HG03060 (cell line): ENCODE data around the gene NRP2.

Experiments used
- ATAC-seq: cut with Tn5 transposase; IDR thresholded peaks from one replicate; pipeline ENCODE4 v1.9.1; 2021; ENCODE audit warnings: low read depth, moderate number of reproducible peaks; ENCODE audit not compliant: unreplicated experiment

Gene NRP2

DNA sequence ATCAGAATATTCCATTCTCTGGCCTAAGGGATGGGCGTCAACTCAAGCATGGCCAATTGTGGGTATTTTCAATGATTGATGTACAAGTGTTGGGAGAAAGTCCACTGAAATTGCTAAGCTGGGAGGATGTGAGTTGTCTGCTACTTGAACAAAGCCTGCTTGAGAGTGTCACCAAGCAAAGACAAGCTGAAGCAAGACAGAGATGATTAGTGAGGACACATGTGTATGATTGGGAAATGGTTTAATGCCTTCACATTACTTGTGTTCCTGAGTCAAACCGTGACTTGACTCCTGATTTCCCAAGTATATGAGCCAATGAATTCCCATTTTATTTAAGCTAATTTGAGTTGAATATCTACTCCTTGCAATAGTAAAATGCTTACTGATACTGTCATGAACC is 23.7 kb upstream of the NRP2 start:
- ATAC-seq: no peak

DNA sequence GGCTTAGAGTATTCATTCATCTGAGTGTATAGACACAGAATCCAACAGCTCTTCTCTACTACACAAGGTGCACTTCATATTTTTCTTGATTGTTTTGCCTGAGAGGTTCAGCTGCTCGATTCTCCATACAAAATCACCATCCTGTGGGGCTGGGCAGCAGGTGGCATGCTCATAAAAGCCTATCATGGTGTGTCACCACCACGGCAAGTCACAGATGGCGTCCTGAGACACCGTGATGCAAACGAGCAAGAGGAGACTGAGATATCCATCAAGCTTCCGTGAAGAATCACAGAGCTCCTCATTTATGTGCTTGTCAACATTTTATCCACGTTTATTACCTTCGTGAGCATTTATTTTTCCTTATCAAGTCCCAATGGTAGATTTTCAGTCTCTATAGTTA is 22.4 kb upstream of the NRP2 start:
- ATAC-seq: no peak

DNA sequence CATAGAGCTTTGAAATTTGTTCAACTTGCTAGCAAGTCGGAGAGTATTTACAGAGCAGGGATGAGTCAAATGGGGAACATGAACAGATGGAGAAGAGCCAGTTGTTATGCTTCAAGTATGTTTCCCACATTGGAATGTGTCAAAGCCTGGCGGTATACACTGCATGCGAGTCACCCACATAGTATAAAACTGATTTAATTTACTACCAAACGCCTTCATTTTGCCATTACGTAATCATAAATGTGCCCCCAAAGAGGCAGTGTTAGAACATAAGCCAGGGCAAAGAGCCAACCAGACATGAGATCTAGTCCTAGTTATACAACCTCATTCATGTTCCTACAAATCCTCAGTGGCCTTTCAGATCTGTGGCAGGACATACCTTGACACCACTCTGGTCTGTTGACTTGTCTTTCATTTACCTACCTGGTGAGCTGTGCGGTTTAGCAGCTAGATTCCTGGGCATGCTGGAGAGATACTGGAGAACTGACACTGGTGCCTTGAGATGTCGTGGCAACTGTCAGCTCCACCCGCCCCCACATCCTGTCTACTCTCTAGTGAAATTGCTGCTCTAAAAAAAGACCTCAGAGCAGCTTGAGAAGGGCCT is 21.7 kb upstream of the NRP2 start:
- ATAC-seq: no peak

DNA sequence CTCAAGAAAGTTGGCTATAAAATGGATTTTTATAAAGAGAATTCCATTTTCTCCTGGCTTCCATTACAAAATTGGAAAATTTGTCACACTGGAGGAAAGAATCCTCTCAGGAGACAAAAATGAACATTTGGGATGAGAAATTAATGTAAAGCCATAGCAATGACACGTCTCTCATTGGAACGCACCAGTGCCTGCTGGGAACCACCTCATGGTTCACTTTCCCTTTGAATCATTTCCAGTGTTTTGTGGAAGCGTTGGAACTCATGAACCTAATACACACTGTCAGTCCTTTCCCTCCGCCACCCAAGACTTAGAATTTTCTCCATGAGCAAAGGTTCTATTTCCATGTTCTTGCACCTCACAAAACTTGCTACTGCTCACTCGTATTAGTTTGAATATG is 21.0 kb upstream of the NRP2 start:
- no peak for ATAC-seq

DNA sequence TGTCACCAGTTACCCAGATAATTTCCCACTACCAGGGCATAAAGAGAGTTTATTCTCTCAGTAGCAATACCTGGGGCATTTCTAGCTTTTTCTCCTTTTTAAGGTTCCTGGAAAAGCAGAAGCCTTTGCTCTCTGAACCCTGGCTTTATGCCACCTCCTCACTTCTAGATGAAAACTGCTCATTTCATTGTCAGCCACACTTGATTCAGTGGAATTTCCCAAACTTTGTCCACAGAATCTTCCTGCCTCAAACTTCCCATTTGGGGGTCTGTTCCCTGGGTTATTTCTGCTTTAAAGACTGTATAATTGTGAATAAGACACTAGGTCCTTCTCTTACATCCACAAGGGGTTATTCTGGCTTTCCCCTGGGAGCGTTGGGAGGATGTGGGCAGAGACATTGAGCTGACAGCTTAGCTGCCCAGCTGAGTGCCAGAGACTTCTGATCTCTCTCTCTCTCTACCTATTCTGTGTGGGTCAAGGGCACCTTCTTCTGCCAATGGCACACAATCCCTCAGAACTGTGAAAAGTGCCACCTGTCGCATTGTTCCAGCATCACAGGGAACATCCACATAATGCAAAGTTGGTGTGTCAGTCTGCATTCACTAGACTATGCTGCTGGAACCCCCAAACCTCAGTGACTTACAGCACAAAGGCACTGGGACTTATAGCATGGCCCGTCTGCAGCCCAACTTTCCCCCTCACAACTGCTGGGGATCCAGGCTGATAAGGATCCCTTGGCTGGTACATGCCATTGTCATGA is 19.9 kb upstream of the NRP2 start:
- no peak for ATAC-seq

DNA sequence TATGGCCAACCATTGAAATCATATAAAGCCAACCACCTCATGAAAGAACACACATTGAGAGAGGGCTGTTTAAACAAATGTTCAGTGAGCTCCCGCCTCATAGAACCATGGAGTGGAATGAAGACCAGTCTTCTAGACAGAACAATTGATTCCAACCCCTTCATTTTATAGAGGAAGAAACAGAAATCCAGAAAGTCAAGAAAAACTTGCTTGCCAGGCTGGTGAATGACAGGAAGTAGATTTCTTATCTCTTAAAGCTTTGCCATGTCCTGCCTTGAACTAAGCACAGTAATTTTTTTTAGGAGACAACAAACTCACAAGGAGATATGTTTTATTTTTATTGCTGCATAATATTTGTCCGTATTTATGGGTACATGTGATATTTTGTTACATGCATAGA is 16.5 kb upstream of the NRP2 start:
- ATAC-seq: no peak

DNA sequence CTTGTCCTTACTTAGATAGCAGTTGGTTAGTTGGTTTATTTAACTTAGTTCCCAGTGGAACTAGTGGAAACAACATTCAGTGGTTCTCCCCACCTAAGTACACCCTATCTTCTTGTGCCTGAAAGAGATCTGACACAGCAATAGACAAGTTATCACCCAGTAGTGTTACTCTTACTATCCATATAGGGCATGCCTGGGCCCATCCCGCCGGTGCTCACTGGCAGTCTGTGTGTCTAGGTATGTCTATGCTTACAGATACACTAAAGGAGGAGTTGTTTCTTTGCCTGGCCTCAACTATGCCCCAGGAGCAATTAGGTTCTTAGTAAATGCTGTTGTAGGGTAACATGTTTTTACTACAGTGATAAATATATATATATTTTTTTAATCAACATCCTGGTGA is 12.0 kb upstream of the NRP2 start:
- no peak for ATAC-seq

DNA sequence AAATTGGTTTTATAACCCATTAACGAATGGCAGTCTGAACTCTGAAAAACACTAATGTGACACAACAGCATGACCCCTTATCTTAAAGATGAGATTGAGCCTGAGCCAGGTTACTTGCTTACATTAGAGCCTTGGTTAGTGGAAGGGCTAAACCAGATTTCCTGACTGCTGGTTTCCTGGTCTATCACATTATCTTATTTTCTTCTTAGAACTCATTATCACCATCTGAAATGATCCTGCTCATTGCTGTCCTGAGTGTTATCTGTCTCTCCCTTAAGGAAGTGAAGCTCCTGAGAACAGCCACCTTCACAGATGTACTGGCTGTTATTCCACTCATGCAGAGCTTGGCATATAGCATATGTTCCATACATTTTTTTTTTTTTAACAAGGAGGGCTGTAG is 9.0 kb upstream of the NRP2 start:
- no peak for ATAC-seq

DNA sequence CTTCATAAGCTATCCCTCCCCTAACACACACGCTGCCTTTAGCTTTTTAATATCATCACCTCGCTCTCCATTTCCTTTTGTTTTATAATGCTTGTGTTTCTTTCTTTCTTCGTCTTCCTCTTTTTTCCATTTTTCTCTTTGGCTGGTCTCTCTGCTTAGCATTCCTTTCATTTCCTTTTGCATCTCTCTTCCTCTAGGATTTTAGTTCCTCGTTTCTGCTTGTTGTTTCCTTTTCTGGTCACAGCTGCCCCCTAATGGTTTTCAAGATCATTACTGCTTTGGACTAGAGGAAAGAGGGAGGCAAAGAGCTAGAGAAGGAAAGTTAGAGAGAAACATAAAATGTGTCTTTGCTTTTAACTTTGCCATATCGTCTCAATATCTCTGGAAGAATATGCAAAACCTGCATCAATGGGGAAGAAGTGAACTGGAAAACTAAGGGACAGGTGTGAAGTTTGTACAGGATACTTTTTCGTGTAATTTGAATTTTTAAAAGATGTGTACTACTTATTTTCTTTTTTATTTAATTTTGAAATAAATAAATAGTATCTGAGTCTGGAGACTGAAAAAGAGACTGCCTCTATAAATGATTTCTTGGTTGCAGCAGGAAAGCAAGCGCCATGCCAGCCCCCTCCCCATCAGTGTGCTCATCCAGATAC is 6.3 kb upstream of the NRP2 start:
- ATAC-seq: no peak

DNA sequence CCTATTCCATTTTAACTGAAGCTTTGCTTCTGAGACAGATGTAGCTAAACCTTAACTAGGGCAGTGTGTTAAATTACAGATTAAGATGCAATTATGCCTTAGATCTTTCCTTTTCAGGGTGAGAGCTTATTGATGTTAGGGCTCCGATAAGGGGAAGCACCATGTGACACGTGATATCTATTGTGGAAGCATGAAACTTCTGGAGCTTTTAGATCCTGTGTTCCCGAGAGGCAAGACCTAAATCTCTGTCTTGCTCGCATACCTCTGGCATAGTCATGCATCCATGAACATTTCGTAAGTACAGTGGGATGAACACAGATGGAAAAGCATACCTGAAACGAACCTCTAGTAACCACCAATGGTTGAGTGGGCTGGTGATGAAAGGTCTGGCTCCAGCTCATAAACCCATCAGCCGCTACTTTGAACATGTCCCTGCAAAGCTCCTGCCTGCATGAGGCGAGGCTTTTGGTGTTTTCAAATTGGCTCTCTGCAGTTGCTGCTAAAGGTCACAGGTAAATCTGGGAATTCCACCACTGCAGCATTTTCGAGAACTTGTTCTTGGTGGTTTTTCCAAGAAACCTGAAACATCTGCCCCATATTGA is 3.7 kb upstream of the NRP2 start:
- ATAC-seq: no peak

DNA sequence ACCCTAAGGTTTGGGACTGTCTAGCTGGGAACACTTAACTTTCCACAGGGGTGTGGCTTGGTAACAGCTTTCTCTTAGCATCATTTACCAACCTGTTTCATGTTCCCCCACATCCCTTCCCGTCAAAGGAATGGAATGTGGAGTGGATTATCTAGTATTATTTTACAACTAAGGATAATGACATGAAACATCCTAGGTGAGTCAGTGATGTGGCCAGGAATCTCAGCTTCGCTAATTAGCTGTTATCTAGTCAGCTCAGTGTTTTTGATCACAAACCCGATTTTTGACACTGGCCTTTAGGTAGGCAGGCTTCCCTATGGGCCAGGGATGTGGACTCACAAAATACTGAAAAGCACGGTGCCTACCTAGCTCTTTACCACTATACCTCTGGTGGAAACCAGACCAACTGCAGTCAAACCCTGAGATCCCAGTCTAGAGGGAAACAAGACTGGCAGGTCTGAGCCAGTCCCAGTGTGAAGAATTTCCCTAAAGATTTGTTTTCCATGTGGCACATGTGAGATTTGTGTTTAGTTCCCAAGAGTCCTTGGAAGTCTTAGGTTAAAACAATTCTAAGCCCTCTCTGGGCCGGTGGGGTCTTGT is 2.8 kb upstream of the NRP2 start:
- no peak for ATAC-seq

DNA sequence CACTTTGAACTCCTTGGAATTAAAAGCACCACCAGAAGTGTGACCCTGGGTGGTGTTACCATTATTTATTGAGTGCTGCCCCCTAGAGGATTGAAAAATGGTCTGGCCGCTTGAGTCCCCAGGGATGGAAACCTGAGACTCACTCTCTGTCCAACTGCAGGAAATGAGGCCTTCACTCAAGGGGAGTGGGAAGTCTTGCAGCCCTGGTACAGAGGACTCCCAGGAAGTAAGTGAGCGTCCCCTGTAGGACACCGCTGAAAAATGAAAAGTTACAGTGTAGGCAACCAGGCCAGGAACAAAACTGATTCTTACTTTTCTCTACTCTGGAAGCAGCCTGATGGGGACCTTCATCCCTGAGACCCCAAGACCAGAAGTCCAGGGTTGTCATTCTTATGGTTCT is 2.2 kb upstream of the NRP2 start:
- ATAC-seq: peak; percentile 41

DNA sequence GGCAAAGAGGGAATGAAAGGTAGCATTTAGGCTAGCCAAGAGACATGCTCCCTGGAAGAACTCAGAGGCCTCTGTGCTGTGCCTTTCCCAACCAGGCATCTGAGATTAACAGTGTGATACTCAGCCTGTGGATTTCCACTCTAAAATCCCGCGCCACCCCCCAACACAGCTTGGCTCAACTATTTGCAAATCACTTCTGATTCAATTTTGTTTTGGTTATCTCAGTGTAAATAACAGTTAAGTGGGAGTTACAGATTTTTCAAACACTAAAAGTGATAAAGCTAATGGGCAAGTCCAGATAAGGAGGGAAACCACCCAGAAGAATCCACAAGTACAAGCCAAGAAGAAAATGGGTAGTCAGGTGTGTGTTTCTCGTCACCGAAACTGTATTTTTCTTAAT is 1.4 kb upstream of the NRP2 start:
- no peak for ATAC-seq

DNA sequence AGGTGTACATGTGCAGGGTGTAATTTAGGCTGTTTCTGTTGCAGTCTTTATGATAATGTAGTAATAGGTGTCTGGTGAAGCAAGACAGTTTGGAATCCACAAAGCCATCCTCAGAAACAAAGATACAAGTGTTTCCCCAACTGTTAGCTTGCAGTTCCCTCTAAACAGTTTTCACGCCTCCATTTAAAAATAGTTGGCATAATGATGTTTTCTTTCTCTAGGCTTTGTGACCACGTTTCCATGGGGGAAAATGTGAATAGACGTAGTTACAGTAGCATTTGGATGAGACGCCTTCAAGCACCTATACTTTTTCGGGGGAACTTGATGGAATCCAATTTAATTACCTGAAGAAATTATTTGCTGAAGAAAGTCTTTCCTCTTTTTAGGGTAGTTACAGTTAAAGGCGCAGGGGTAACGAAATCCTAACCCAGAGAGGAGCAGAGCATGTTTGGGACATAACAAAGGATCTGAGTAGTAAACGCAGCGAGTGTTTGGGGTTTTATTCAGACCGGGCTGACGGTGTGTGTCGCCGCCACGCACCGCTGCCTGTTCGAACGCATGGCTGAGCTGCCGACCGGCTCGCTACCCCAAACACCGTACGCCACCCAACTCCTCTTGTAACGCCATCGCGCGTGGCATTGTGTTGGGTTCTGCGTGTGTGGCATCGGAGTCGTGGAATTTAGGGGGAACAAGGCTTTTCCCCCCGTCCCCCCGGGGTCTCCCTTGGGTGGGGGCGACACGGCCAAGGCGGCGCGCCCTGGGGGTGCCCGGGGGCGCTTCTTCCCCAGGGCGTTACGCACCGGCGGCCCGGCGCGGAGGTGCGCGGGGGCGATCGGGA is 681 bp upstream of the NRP2 start:
- ATAC-seq: no peak

DNA sequence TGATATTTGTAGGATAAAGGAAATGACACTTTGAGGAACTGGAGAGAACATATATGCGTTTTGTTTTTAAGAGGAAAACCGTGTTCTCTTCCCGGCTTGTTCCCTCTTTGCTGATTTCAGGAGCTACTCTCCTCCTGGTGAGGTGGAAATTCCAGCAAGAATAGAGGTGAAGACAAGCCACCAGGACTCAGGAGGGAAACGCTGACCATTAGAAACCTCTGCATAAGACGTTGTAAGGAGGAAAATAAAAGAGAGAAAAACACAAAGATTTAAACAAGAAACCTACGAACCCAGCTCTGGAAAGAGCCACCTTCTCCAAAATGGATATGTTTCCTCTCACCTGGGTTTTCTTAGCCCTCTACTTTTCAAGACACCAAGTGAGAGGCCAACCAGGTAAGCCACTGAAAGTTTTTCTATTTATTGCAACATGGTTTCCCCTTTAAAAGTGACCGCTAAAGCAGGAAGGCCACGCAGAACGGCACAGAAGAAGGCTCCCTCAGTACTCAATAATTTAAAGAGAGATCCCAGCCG is 735 bp downstream of the NRP2 start:
- ATAC-seq: no peak

DNA sequence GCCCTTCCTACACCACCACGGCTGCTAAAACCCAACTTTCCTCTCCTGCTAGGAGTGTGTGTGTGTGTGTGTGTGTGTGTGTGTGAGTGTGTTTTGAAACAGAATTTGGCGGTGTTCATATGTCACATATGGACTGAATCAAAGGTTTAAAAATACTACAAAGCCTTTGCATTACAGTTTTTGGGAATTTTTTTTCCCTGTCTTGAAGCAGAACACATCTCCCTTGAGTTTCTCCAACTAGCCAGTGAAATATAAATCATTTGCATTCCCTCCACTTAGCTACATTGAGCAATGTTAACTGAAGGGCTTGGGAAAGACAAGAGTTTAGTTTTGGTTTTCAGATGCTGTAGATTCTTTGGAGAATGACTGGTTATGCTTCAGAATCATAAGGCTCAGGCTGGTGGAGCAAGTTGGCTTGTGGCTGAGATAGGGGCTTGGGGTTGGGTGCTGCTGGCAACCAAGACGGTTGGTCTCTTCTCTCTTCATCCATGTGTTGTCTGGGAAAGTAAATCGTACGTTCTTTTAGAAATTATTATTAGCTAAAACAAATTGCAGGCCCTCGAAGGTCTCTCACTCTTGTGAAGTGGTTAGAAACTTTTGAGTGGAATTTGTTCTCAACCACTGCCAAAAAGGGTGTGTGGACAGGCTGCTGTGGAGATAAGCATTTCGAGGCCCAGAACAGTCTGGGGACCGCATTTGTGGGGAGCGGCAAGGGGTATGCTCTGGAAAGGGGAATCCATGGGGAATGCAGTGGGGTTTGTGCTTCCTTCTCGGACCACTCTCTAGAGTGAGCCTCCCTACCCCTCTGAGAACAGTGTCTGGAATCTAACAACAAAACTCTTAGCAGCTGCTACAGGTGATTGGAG is 1.4 kb downstream of the NRP2 start:
- ATAC-seq: no peak

DNA sequence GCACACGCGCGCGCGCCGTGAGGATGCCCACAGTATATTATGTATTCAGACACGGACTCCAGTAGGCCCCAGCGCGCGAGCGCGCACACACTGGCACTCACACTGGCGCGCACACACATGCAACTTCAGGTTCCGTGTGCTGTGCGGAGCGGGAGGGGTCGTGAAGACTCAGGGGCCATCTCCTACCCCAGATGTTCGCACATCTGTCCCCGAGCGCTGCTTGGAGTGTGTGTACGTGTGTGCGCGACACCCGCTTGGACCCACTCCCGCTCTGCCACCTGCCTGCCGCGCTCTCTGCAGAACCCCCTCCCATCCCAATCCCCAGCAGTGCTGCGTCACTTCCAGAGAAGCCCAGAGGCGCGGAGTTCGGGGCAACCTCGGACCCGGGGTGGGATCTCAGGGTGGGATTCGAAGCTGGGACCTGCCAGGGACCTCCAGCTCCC is 2.6 kb downstream of the NRP2 start:
- ATAC-seq: no peak

DNA sequence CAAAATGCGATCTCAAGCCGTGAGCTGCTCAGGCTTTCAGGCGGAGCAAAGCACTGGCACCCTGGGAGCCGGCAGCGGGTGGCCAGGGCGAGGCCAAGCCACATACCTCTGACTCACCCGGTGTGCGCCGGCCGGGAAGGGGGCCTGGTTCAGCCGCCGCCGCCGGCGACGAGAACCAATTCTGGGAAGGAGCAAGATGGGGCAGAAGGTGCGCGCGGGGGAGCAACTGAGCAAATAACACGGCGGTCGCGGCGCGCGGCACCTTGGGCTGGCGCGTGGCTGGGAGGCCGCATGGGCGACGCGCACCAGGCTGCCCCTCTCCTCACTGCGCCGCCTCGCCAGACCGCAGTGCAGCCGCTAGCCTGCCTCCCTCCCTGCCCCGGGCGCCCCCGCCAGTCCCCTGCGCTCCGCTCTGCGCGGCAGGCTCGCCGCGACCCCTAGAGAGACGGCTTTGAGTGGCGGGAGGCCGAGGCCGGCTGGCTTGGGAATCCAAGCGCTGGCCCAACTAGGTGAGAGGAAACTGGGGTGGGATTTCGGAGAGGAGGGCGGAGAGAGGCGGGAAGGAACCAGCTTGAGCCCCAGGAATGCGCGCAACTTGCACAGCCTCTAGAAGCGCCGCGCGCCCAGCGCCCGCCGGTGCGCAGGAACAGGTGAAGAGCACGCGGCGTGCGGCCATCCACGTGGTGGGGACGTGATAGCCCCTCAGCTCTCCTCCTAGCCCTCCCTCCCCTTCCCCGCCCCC is 3.2 kb downstream of the NRP2 start:
- no peak for ATAC-seq
